COLO668 (cell line): Measurements from ENCODE around the gene E2F1.
"Not testable (repeated sequence)": the region's sequence is repeated elsewhere in the genome, so short reads cannot be mapped to it uniquely, and the experiment has no call there.

Experiments used
- DNase-seq: peaks from one replicate; lab custom pipeline; 2025; ENCODE audit not compliant: unreplicated experiment; lab: John Stamatoyannopoulos, UW

E2F1 gene

DNA sequence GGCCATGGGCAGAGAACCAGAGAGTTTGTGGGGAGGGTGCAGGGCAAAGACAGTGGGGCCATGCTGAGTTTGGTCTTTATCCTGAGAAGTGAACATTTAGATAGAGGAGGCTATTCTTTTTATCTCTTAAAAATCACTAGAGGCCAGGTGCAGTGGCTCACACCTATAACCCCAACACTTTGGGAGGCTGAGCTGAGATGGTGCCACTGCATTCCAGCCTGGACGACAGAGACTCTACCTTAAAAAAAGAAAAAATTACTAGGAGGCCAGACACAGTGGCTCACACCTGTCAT is 25.2 kb upstream of the E2F1 start:
- no peak for DNase-seq

DNA sequence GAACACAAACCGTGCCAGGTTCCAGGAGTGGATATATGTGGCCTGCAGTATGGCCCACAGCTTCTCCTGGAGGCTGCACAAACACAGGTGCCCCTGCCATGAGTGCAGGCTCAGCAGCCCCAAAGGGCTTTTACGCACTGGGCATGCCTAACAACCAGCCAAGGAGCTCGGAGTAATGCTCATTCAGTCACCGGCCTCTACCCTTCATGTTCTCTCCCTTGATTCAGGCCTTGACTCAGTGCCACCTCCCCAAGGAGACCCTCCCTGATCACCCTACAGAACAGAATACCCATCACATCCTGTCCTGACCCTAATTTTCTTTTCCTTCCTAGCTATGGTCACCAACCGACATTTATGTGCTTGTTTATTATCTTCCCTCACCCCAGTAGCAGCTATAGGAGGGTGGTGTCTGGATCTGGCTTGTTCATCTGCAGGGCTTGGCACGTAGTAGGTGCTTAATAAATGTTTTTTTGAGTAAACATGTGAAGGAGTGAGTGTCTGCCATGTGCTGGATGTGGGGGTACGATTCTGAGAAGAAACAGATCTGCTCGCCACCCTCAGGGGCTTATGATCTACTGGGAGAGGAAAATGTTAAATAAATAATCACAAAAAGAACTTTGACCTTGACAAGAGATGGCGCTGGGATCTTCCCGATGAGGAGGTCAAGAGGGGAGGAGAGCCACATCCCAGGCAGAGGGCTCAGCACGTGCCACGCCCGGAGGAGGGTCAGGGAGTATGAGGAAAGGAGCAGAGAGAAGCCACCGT is 24.7 kb upstream of the E2F1 start:
- no peak for DNase-seq

DNA sequence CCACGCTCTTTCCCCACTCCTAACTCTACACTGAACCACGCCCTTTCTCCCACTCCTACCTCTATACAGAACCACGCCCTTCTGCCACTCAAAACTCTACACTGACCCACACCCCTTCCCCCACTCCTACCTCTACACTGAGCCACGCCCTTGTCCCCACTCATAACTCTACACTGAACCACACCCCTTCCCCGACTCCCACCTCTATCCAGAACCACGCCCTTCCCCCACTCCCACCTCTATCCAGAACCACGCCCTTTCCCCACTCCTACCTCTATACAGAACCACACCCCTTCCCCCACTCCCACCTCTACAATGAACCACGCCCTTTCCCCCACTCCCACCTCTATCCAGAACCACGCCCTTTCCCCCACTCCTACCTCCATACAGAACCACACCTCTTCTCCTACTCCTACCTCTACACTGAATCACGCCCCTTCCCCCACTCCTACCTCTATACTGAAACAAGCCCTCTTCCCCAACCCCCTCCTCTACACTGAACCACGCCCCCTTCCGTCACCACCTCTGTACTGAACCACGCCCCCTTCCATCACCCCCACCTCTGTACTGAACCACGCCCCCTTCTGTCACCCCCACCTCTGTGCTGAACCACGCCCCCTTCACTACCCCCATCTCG is 23.8 kb upstream of the E2F1 start:
- DNase-seq, result no peak

GRCh38 chr20:33709398-33709797 is 23.2 kb upstream of the E2F1 start:
- no peak for DNase-seq

- DNase-seq, result no peak
These were observed 21.5 kb upstream of the E2F1 start for GRCh38 chr20:33707668-33708067.

- no peak for DNase-seq
These were observed 18.2 kb upstream of the E2F1 start for GRCh38 chr20:33704197-33704924.

GRCh38 chr20:33703498-33704137 is 17.4 kb upstream of the E2F1 start:
- no peak for DNase-seq

GRCh38 chr20:33702861-33703260 is 16.7 kb upstream of the E2F1 start:
- DNase-seq, result no peak

DNA sequence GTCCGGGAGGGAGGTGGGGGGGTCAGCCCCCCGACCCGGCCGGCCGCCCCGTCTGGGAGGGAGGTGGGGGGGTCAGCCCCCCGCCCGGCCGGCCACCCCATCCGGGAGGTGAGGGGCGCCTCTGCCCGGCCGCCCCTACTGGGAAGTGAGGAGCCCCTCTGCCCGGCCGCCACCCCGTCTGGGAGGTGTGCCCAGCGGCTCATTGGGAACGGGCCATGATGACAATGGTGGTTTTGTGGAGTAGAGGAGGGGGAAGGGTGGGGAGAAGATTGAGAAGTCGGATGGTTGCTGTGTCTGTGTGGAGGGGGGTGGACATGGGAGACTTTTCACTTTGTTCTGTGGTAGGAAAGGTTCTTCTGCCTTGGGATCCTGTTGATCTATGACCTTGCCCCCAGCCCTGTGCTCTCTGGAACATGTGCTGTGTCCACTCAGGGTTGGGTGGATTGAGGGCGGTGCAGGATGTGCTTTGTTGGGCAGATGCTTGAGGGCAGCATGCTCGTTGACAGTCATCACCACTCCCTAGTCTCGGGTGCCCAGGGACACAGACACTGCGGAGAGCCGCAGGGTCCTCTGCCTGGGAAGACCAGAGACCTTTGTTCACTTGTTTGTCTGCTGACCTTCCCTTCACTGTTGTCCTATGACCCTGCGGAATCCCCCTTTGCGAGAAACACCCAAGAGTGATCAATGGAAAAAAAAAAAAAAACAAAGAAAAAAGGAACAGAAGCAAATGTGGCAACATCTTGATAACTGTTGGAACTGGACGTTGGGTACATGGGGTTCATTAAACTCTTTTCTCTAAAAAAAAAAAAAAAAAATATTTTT is 15.7 kb upstream of the E2F1 start:
- no peak for DNase-seq

- DNase-seq, result not testable (repeated sequence)
These were observed 14.7 kb upstream of the E2F1 start for GRCh38 chr20:33700696-33701441.

DNA sequence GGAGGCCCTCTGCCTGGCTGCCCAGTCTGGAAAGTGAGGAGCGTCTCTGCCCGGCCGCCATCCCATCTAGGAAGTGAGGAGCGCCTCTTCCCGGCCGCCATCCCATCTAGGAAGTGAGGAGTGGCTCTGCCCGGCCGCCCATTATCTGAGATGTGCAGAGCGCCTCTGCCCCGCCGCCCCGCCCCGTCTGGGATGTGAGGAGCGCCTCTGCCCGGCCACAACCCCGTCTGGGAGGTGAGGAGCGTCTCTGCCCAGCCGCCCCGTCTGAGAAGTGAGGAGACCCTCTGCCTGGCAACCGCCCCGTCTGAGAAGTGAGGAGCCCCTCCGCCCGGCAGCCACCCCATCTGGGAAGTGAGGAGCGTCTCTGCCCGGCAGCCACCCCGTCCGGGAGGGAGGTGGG is 12.8 kb upstream of the E2F1 start:
- not testable (repeated sequence) for DNase-seq

DNA sequence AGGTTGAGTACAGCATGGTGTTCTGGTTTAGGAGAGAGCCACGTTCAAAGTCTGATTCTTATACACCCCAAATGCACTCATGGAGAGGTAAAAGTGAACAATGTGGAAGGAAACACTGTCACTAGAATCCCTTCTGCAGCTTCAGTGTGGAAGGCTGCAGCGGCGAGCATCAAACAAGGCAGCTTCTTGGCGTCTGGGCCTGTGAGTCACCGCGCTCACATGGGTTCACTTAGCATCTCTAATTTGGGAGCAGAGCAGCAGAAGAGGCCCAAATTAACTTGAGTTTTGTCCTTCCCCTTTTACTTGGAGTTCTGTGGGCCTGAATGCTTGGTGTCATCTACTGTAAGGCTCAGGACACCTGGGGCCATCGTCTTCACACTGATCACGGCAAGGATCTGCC is 10.9 kb upstream of the E2F1 start:
- no peak for DNase-seq

- DNase-seq, result no peak
These were observed 10.3 kb upstream of the E2F1 start for GRCh38 chr20:33696448-33696847.

GRCh38 chr20:33694639-33695012 is 8.4 kb upstream of the E2F1 start:
- no peak for DNase-seq

GRCh38 chr20:33693741-33694638 is 7.8 kb upstream of the E2F1 start:
- DNase-seq, result no peak

- DNase-seq, result no peak
These were observed 7.1 kb upstream of the E2F1 start for GRCh38 chr20:33693289-33693688.

DNA sequence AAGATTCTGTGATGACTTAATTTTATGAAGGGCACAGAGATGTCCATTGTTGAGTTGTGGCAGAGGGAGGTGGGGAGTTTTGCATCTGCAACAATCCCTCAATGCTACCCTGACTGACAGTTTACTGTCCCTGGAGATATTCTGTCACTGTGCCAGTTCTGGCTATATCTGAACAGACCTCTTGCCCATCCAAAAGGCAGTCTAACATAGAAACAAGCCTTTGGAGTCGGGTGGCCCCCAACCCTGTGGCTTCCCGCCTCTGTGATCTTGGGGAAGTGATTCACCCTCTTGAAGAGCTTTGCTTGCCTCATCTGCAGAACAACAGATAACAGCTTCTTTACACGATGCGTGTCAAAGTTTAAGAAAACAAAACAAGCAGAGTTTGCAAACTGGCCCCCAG is 3.8 kb upstream of the E2F1 start:
- no peak for DNase-seq

- no peak for DNase-seq
These were observed 3.3 kb upstream of the E2F1 start for GRCh38 chr20:33689493-33689892.

GRCh38 chr20:33688938-33689424 is 2.8 kb upstream of the E2F1 start:
- no peak for DNase-seq
